SK-N-SH treated with all-trans-retinoic acid at 6 μM for 48 hours (cell line): ENCODE data around the gene GABBR1.

Experiments
- ATAC-seq: fragments of 200-7000 bp; cut with Tn5 transposase; 3 replicates; pipeline ENCODE4 v1.9.1; 2020; ENCODE audit warnings: mild to moderate bottlenecking, moderate library complexity
- ARNTL ChIP-seq: fragments of 450-650 bp; formaldehyde crosslinking; IDR thresholded peaks from 2 replicates; pipeline ENCODE4 v1.5.0; 2020; ENCODE audit warnings: low read depth, mild to moderate bottlenecking, moderate library complexity, borderline replicate concordance
- BACH2 ChIP-seq: fragments of 250-450 bp; sonication (Bioruptor Pico); IDR thresholded peaks from 2 replicates; pipeline ENCODE4 v1.9.0; 2021; ENCODE audit warnings: mild to moderate bottlenecking, borderline replicate concordance
- CSDC2 ChIP-seq: fragments of 250-450 bp; sonication (Bioruptor Pico); IDR thresholded peaks from 2 replicates; pipeline ENCODE4 v1.5.0; 2020; ENCODE audit warnings: mild to moderate bottlenecking, moderate library complexity
- ESRRG ChIP-seq: fragments of 250-450 bp; sonication (Bioruptor Pico); IDR thresholded peaks from 2 replicates; pipeline ENCODE4 v1.6.1; 2021; ENCODE audit warnings: mild to moderate bottlenecking
- GLIS3 ChIP-seq: fragments of 250-450 bp; sonication (Bioruptor Pico); IDR thresholded peaks from 2 replicates; pipeline ENCODE4 v1.5.0; 2020; ENCODE audit warnings: mild to moderate bottlenecking, moderate library complexity
- ISL1 ChIP-seq: fragments of 250-450 bp; sonication (Bioruptor Pico); IDR thresholded peaks from 2 replicates; pipeline ENCODE4 v2.1.2; 2022; ENCODE audit warnings: mild to moderate bottlenecking, moderate library complexity
- OSR1 ChIP-seq: fragments of 250-450 bp; sonication (Bioruptor Pico); IDR thresholded peaks from 2 replicates; pipeline ENCODE4 v1.8.0; 2022; ENCODE audit warnings: moderate library complexity, mild to moderate bottlenecking, inconsistent platforms
- PPARA ChIP-seq: fragments of 250-450 bp; sonication (Bioruptor Pico); IDR thresholded peaks from 2 replicates; pipeline ENCODE4 v1.5.0; 2020; ENCODE audit warnings: mild to moderate bottlenecking, borderline replicate concordance
- RARB ChIP-seq: fragments of 250-450 bp; sonication (Bioruptor Pico); IDR thresholded peaks from 2 replicates; pipeline ENCODE4 v1.8.0; 2021; ENCODE audit warnings: mild to moderate bottlenecking, moderate library complexity
- SNAI2 ChIP-seq: fragments of 250-450 bp; sonication (Bioruptor Pico); IDR thresholded peaks from 2 replicates; pipeline ENCODE4 v1.5.0; 2020; ENCODE audit warnings: mild to moderate bottlenecking, moderate library complexity
- TCF4 ChIP-seq: fragments of 250-450 bp; sonication (Bioruptor Pico); IDR thresholded peaks from 2 replicates; pipeline ENCODE4 v1.8.0; 2021; ENCODE audit warnings: mild to moderate bottlenecking, moderate library complexity, borderline replicate concordance
- TOX ChIP-seq: fragments of 250-450 bp; sonication (Bioruptor Pico); IDR thresholded peaks from 2 replicates; pipeline ENCODE4 v1.8.0; 2021; ENCODE audit warnings: mild to moderate bottlenecking, moderate library complexity, borderline replicate concordance
- ZC3H10 ChIP-seq: fragments of 250-450 bp; sonication (Bioruptor Pico); IDR thresholded peaks from 2 replicates; pipeline ENCODE4 v1.5.1; 2021; ENCODE audit warnings: mild to moderate bottlenecking, moderate library complexity
- ZFP3 ChIP-seq: fragments of 250-450 bp; sonication (Bioruptor Pico); IDR thresholded peaks from 2 replicates; pipeline ENCODE4 v1.5.0; 2020; ENCODE audit warnings: mild to moderate bottlenecking, moderate library complexity
- ZFP30 ChIP-seq: fragments of 450-650 bp; formaldehyde crosslinking; IDR thresholded peaks from 2 replicates; pipeline ENCODE4 v1.5.0; 2022; ENCODE audit warnings: mild to moderate bottlenecking, moderate library complexity
- ZNF565 ChIP-seq: fragments of 450-650 bp; formaldehyde crosslinking; conservative IDR thresholded peaks from 2 replicates; pipeline ENCODE4 v1.5.0; 2020; ENCODE audit warnings: low read depth, mild to moderate bottlenecking, moderate library complexity
- ZNF70 ChIP-seq: fragments of 450-650 bp; formaldehyde crosslinking; IDR thresholded peaks from 2 replicates; pipeline ENCODE4 v1.5.0; 2020; ENCODE audit warnings: mild to moderate bottlenecking, moderate library complexity
- ZNF8 ChIP-seq: fragments of 450-650 bp; formaldehyde crosslinking; IDR thresholded peaks from 2 replicates; pipeline ENCODE4 v1.5.0; 2020; ENCODE audit warnings: mild to moderate bottlenecking, moderate library complexity
- TF ChIP-seq, protein P1 (sequence below): fragments of 250-450 bp; sonication (Bioruptor Pico); IDR thresholded peaks from 2 replicates; pipeline ENCODE4 v1.5.1; 2020; ENCODE audit warnings: low read depth, mild to moderate bottlenecking, moderate library complexity
- TF ChIP-seq, protein P2 (sequence below): fragments of 250-450 bp; sonication (Bioruptor Pico); IDR thresholded peaks from 2 replicates; pipeline ENCODE4 v1.8.0; 2020; ENCODE audit warnings: mild to moderate bottlenecking, moderate library complexity, borderline replicate concordance
- TF ChIP-seq, protein P3 (sequence below): fragments of 250-450 bp; sonication (Bioruptor Pico); IDR thresholded peaks from 2 replicates; pipeline ENCODE4 v1.5.0; 2020; ENCODE audit warnings: mild to moderate bottlenecking, moderate library complexity
- TF ChIP-seq, protein P4 (sequence below): fragments of 250-450 bp; sonication (Bioruptor Pico); IDR thresholded peaks from 2 replicates; pipeline ENCODE4 v1.8.0; 2021; ENCODE audit warnings: low read depth, mild to moderate bottlenecking, moderate library complexity, borderline replicate concordance
- TF ChIP-seq, protein P5 (sequence below): fragments of 250-450 bp; sonication (Bioruptor Pico); IDR thresholded peaks from 2 replicates; pipeline ENCODE4 v1.5.1; 2021; ENCODE audit warnings: mild to moderate bottlenecking, moderate library complexity

Gene GABBR1

DNA sequence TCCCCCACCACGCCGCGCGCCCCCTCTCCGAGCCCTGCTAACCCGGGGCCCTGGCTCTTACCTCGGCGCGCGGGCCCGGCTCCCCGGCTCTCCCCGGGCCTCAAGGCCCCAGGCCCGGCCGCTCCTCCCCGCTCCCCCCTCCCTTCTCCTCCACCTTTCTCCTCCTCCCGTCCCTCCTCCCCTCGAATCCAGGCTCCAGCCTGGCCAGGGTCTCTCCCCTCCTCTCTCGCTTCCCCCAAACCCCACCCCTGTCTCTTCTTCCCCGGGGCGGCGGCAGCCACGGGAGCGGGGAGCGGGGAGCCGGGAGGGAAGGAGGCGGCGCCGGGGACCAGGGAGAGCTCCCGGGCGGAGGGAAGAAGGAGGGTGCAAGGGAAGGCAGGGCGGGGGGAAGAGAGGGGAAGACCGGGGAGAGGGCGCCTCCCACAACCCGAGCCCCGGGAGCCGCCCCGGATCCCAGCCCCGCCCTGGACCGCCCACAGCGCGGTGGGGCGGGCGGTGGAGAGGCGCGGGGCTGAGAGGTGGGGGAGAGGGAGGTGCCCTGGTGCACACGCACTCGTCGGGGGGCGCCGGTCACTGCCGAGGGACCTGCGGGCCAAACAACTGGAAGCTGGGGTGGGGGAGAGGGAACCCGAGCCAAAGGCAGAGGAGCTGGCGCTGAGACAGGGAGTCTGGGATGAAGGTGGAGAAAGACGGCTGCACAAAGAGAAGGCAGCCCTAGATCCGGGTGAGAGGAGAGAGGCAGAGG, at the start of gene GABBR1:
GABBR1 (minus strand) TSS at position 395 of the 745 bp plus-strand sequence. CDS start 798 bp downstream, outside the sequence.
- ATAC-seq = peak; percentile 89
- TF ChIP-seq SNAI2 (CRISPR knock-in tag) (no peak), ZC3H10 (CRISPR knock-in tag) (no peak), BACH2 (no peak), RARB (CRISPR knock-in tag) (no peak), GLIS3 (CRISPR knock-in tag) (no peak), CSDC2 (no peak), TCF4 (CRISPR knock-in tag) (no peak), ISL1 (no peak), ZNF8 (CRISPR knock-in tag) (no peak), ZFP30 (CRISPR knock-in tag) (no peak), ARNTL (CRISPR knock-in tag) (no peak), ZFP3 (CRISPR knock-in tag) (no peak), PPARA (no peak)
- TF ChIP-seq, protein P1, sequence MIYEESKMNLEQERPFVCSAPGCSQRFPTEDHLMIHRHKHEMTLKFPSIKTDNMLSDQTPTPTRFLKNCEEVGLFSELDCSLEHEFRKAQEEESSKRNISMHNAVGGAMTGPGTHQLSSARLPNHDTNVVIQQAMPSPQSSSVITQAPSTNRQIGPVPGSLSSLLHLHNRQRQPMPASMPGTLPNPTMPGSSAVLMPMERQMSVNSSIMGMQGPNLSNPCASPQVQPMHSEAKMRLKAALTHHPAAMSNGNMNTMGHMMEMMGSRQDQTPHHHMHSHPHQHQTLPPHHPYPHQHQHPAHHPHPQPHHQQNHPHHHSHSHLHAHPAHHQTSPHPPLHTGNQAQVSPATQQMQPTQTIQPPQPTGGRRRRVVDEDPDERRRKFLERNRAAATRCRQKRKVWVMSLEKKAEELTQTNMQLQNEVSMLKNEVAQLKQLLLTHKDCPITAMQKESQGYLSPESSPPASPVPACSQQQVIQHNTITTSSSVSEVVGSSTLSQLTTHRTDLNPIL (CRISPR knock-in tag) = no peak
- TF ChIP-seq, protein P2, sequence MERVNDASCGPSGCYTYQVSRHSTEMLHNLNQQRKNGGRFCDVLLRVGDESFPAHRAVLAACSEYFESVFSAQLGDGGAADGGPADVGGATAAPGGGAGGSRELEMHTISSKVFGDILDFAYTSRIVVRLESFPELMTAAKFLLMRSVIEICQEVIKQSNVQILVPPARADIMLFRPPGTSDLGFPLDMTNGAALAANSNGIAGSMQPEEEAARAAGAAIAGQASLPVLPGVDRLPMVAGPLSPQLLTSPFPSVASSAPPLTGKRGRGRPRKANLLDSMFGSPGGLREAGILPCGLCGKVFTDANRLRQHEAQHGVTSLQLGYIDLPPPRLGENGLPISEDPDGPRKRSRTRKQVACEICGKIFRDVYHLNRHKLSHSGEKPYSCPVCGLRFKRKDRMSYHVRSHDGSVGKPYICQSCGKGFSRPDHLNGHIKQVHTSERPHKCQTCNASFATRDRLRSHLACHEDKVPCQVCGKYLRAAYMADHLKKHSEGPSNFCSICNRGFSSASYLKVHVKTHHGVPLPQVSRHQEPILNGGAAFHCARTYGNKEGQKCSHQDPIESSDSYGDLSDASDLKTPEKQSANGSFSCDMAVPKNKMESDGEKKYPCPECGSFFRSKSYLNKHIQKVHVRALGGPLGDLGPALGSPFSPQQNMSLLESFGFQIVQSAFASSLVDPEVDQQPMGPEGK (CRISPR knock-in tag) = no peak
- TF ChIP-seq, protein P3, sequence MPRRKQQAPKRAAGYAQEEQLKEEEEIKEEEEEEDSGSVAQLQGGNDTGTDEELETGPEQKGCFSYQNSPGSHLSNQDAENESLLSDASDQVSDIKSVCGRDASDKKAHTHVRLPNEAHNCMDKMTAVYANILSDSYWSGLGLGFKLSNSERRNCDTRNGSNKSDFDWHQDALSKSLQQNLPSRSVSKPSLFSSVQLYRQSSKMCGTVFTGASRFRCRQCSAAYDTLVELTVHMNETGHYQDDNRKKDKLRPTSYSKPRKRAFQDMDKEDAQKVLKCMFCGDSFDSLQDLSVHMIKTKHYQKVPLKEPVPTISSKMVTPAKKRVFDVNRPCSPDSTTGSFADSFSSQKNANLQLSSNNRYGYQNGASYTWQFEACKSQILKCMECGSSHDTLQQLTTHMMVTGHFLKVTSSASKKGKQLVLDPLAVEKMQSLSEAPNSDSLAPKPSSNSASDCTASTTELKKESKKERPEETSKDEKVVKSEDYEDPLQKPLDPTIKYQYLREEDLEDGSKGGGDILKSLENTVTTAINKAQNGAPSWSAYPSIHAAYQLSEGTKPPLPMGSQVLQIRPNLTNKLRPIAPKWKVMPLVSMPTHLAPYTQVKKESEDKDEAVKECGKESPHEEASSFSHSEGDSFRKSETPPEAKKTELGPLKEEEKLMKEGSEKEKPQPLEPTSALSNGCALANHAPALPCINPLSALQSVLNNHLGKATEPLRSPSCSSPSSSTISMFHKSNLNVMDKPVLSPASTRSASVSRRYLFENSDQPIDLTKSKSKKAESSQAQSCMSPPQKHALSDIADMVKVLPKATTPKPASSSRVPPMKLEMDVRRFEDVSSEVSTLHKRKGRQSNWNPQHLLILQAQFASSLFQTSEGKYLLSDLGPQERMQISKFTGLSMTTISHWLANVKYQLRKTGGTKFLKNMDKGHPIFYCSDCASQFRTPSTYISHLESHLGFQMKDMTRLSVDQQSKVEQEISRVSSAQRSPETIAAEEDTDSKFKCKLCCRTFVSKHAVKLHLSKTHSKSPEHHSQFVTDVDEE (CRISPR knock-in tag) = no peak

DNA sequence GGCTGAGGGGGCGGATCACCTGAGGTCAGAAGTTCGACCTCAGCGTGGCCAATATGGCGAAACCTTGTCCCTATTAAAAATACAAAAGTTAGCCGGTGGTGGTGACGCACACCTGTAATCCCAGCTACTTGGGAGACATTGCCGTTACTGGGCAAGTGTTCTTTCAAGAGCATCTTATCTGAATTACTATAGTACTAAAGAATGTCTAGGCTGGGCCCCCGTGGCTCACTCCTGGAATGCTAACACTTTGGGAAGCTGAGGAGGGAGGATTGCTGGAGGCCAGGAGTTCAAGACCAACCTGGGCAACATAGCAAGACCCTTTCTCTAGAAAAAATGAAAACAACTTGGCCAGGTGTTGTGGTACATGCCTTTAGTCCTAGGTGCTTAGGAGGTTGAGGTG, 48.8 kb upstream of the GABBR1 start:
- no peak for ATAC-seq
- no peak for TF ChIP-seq SNAI2 (CRISPR knock-in tag)
- no peak for TF ChIP-seq ZNF8 (CRISPR knock-in tag)
- TF ChIP-seq, protein P4, sequence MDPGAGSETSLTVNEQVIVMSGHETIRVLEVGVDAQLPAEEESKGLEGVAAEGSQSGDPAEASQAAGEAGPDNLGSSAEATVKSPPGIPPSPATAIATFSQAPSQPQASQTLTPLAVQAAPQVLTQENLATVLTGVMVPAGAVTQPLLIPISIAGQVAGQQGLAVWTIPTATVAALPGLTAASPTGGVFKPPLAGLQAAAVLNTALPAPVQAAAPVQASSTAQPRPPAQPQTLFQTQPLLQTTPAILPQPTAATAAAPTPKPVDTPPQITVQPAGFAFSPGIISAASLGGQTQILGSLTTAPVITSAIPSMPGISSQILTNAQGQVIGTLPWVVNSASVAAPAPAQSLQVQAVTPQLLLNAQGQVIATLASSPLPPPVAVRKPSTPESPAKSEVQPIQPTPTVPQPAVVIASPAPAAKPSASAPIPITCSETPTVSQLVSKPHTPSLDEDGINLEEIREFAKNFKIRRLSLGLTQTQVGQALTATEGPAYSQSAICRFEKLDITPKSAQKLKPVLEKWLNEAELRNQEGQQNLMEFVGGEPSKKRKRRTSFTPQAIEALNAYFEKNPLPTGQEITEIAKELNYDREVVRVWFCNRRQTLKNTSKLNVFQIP = no peak
- TF ChIP-seq ZFP30 (CRISPR knock-in tag) = no peak

DNA sequence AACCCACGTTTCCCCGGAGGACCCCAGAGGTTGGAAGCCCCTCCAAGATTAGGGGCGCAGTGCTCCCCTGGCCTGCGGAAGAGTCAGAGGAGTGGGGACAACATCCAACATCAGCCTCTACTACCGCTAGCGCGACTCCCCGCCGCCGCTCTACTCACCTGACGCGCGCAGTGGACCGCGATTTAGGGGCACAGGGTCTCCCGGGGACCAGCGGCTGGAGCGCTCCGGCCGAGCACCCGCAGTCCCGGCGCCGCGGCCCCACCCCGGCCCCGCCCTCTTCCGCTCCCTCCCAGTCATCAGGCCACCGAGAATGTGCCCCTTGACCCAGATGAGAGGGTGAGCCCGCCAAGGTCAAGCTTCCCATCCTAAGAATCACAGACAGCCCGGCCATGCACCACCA, 47.9 kb upstream of the GABBR1 start, which contains the start of gene ZFP57:
ZFP57 (minus strand) TSS at position 249 of the 400 bp plus-strand sequence. CDS start 4,149 bp downstream, outside the sequence.
- no peak for ATAC-seq
- TF ChIP-seq OSR1 (CRISPR knock-in tag) (no peak), ZC3H10 (CRISPR knock-in tag) (no peak), ARNTL (CRISPR knock-in tag) (no peak), SNAI2 (CRISPR knock-in tag) (no peak), ESRRG (no peak), ISL1 (no peak), TOX (CRISPR knock-in tag) (no peak), ZNF70 (CRISPR knock-in tag) (no peak), ZNF565 (no peak), GLIS3 (CRISPR knock-in tag) (no peak), BACH2 (no peak), CSDC2 (no peak)
- TF ChIP-seq, protein P1 (CRISPR knock-in tag) = no peak
- TF ChIP-seq, protein P3 (CRISPR knock-in tag) = no peak
- TF ChIP-seq, protein P5, sequence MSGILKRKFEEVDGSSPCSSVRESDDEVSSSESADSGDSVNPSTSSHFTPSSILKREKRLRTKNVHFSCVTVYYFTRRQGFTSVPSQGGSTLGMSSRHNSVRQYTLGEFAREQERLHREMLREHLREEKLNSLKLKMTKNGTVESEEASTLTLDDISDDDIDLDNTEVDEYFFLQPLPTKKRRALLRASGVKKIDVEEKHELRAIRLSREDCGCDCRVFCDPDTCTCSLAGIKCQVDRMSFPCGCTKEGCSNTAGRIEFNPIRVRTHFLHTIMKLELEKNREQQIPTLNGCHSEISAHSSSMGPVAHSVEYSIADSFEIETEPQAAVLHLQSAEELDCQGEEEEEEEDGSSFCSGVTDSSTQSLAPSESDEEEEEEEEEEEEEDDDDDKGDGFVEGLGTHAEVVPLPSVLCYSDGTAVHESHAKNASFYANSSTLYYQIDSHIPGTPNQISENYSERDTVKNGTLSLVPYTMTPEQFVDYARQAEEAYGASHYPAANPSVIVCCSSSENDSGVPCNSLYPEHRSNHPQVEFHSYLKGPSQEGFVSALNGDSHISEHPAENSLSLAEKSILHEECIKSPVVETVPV (CRISPR knock-in tag) = no peak
